Stimulated activated CD4-positive, alpha-beta T cell treated with anti-CD3 and anti-CD28 coated beads, Interleukin-4, amount 100 ng/mL, for 48 hours (primary cell): ENCODE data around the gene GMDS.
A peak's percentile ranks its signal among the peaks of the same experiment; 100 is the strongest.

ENCODE experiments used
- DNase-seq, 2 donors: peaks; one replicate each; pipeline ENCODE4 v3.0.0-alpha.2; 2020; ENCODE audit warnings: low read depth in 2 of 2

The GMDS gene

GRCh38 chr6:2133716-2134310 lies 111.6 kb downstream of the GMDS start:
- no peak for DNase-seq

- DNase-seq = no peak
These were observed 112.5 kb downstream of the GMDS start for GRCh38 chr6:2132916-2133315.

GRCh38 chr6:2132416-2132815 lies 113.0 kb downstream of the GMDS start:
- no peak for DNase-seq

GRCh38 chr6:2129182-2129621 lies 116.2 kb downstream of the GMDS start:
- DNase-seq = no peak

GRCh38 chr6:2127484-2127911 lies 117.9 kb downstream of the GMDS start:
- DNase-seq = peak; percentile 29 to 32

GRCh38 chr6:2126351-2126750 lies 119.1 kb downstream of the GMDS start:
- no peak for DNase-seq

- no peak for DNase-seq
These were observed 120.2 kb downstream of the GMDS start for GRCh38 chr6:2125158-2125557.

GRCh38 chr6:2124260-2124709 lies 121.1 kb downstream of the GMDS start:
- no peak for DNase-seq

- DNase-seq = no peak
These were observed 124.5 kb downstream of the GMDS start for GRCh38 chr6:2120912-2121311.

GRCh38 chr6:2119275-2119674 lies 126.1 kb downstream of the GMDS start:
- no peak for DNase-seq

GRCh38 chr6:2118136-2118535 lies 127.3 kb downstream of the GMDS start:
- DNase-seq = no peak

- DNase-seq = no peak
These were observed 128.0 kb downstream of the GMDS start for GRCh38 chr6:2117447-2117846.

- DNase-seq = no peak
These were observed 128.9 kb downstream of the GMDS start for GRCh38 chr6:2116496-2116895.

GRCh38 chr6:2114100-2114499 lies 131.3 kb downstream of the GMDS start:
- no peak for DNase-seq

GRCh38 chr6:2111162-2111677 lies 134.2 kb downstream of the GMDS start:
- no peak for DNase-seq

- DNase-seq = no peak
These were observed 134.9 kb downstream of the GMDS start for GRCh38 chr6:2110504-2110903.

GRCh38 chr6:2109796-2110195 lies 135.6 kb downstream of the GMDS start:
- no peak for DNase-seq

- DNase-seq = no peak
These were observed 136.6 kb downstream of the GMDS start for GRCh38 chr6:2108700-2109306.

GRCh38 chr6:2104524-2104880 lies 140.9 kb downstream of the GMDS start:
- no peak for DNase-seq

GRCh38 chr6:2103765-2104523 lies 141.5 kb downstream of the GMDS start:
- DNase-seq = no peak

- no peak for DNase-seq
These were observed 142.4 kb downstream of the GMDS start for GRCh38 chr6:2102966-2103365.

- no peak for DNase-seq
These were observed 143.0 kb downstream of the GMDS start for GRCh38 chr6:2102316-2102883.

GRCh38 chr6:2101213-2101612 lies 144.2 kb downstream of the GMDS start:
- no peak for DNase-seq
